ENCODE data around the gene DIO1.

DNA sequence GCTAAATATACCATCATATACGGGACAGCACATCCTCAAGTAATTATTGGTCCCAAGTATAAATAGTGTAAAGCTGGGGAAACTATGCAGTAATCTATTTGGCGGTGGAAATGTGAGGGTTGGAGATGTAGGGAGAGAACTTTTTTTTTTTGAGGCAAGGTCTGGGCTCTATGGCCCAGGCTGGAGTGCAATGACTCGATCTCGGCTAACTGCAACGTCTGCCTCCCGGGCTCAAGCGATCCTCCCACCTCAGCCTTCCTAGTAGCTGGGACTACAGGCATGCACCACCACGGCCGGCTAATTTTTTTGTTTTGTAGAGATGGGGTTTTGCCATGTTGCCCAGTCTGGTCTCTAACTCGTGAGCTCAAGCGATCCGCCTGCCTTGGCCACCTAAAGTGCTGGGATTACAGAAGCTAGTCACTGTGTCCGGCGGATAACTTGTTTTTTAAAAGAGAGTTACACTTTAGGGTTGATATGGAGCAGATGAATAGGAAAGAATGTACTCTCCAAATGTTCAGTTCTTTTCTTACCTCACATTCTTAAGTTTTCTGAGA is 49.6 kb downstream of the DIO1 start:
- TF ChIP-seq, protein P1, sequence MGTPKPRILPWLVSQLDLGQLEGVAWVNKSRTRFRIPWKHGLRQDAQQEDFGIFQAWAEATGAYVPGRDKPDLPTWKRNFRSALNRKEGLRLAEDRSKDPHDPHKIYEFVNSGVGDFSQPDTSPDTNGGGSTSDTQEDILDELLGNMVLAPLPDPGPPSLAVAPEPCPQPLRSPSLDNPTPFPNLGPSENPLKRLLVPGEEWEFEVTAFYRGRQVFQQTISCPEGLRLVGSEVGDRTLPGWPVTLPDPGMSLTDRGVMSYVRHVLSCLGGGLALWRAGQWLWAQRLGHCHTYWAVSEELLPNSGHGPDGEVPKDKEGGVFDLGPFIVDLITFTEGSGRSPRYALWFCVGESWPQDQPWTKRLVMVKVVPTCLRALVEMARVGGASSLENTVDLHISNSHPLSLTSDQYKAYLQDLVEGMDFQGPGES (IDR thresholded peaks at IDR 0.05; ENCODE audit: low read depth, low read length), result no peak
- TF ChIP-seq FOXM1 (IDR thresholded peaks at IDR 0.05; ENCODE audit: low read depth) (no peak), EZH2phosphoT487 (IDR thresholded peaks at IDR 0.05; ENCODE audit: borderline replicate concordance, low read depth) (no peak), TAF1 (IDR thresholded peaks at IDR 0.05; ENCODE audit: borderline replicate concordance, low read depth, low read length) (no peak), POLR2AphosphoS5 (IDR thresholded peaks at IDR 0.05; ENCODE audit: low read depth, low read length) (no peak), SMC3 (IDR thresholded peaks at IDR 0.05; ENCODE audit: low read depth, low read length) (no peak), EP300 (IDR thresholded peaks at IDR 0.05; ENCODE audit: borderline replicate concordance in 1 of 2, low read depth in 1 of 2, low read length in 1 of 2) (no peak), ELF1 (IDR thresholded peaks at IDR 0.05) (no peak)
- TF ChIP-seq, protein P2, sequence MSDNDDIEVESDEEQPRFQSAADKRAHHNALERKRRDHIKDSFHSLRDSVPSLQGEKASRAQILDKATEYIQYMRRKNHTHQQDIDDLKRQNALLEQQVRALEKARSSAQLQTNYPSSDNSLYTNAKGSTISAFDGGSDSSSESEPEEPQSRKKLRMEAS (IDR thresholded peaks at IDR 0.05; ENCODE audit: low read depth), result no peak
- TF ChIP-seq, protein P3, sequence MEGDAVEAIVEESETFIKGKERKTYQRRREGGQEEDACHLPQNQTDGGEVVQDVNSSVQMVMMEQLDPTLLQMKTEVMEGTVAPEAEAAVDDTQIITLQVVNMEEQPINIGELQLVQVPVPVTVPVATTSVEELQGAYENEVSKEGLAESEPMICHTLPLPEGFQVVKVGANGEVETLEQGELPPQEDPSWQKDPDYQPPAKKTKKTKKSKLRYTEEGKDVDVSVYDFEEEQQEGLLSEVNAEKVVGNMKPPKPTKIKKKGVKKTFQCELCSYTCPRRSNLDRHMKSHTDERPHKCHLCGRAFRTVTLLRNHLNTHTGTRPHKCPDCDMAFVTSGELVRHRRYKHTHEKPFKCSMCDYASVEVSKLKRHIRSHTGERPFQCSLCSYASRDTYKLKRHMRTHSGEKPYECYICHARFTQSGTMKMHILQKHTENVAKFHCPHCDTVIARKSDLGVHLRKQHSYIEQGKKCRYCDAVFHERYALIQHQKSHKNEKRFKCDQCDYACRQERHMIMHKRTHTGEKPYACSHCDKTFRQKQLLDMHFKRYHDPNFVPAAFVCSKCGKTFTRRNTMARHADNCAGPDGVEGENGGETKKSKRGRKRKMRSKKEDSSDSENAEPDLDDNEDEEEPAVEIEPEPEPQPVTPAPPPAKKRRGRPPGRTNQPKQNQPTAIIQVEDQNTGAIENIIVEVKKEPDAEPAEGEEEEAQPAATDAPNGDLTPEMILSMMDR (IDR thresholded peaks at IDR 0.05), result no peak
- TF ChIP-seq, protein P4, sequence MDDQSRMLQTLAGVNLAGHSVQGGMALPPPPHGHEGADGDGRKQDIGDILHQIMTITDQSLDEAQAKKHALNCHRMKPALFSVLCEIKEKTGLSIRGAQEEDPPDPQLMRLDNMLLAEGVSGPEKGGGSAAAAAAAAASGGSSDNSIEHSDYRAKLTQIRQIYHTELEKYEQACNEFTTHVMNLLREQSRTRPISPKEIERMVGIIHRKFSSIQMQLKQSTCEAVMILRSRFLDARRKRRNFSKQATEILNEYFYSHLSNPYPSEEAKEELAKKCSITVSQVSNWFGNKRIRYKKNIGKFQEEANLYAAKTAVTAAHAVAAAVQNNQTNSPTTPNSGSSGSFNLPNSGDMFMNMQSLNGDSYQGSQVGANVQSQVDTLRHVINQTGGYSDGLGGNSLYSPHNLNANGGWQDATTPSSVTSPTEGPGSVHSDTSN (IDR thresholded peaks at IDR 0.05), result no peak

Measured in SK-N-SH (cell line).